ENCODE results near the gene PLXDC1. TPM values are rescaled to one million over a fixed set of nuclear protein-coding genes. Genes with fewer than 3 reads are reported as not detected.

The PLXDC1 gene
- total and polyA plus RNA-seq, 2 donors (not counting 1 experiment from before 2014, with no cell fraction given): 5.8 to 6.3 TPM

DNA sequence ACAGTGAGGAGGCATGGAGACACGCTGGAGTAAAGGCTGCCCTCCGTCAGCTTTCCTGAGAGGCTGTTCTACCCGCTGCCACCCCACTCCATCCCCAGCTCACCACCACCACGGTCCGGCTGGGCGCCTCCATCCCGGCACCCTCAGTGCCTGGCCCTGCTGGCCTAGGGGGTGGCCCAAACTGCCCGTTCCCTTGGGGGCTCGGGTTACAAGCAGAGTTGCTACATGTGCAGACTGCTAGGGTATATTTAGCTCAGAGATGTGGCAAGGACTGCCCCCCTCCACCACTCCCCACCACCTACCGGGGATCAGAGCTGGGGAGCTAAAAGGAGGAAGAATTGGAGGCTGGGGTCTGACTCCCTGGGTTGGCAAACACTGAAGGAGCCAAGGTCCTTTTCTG, 41.9 kb upstream of the PLXDC1 start:
- Histone ChIP-seq H3K9me3 (ENCODE audit: control insufficient read depth, insufficient read depth, low read depth, low read length) (no peaks in the 10 kb centered on the region), H3K4me1 (ENCODE audit: control insufficient read depth, extremely low read depth, insufficient read depth, low read length) (peaks cover 10% of the 10 kb centered on the region), H3K9ac (ENCODE audit: insufficient read depth, low read length) (no peak overlapping the region), H3K27me3 (ENCODE audit: control insufficient read depth, insufficient read depth, low read length) (no peaks in the 10 kb centered on the region), H3K4me2 (ENCODE audit: extremely low read depth, insufficient read depth, low read length) (no peak overlapping the region), H4K20me1 (ENCODE audit: control insufficient read depth, extremely low read depth, insufficient read depth, low read length) (no peaks in the 10 kb centered on the region), H3K4me3 (replicated peaks in 1 of 4; ENCODE audit: control extremely low read depth in 1 of 4, insufficient read depth in 1 of 4, low read depth in 3 of 4, low read length in 4 of 4) (no peak overlapping the region), H2AFZ (ENCODE audit: low read length) (no peak overlapping the region), H3K79me2 (ENCODE audit: control insufficient read depth, insufficient read depth, low read length) (peaks cover 14% of the 10 kb centered on the region), H3K36me3 (ENCODE audit: control insufficient read depth, insufficient read depth, low read length) (peaks cover 17% of the 10 kb centered on the region), H3K27ac (ENCODE audit: insufficient read depth, low read length) (no peak overlapping the region)
- no peak for DNase-seq (ENCODE audit: low read depth in 2 of 2)
- TF ChIP-seq EZH2 (IDR thresholded peaks at IDR 0.05; ENCODE audit: low read length, missing control alignments): no peak
- TF ChIP-seq, protein P1, sequence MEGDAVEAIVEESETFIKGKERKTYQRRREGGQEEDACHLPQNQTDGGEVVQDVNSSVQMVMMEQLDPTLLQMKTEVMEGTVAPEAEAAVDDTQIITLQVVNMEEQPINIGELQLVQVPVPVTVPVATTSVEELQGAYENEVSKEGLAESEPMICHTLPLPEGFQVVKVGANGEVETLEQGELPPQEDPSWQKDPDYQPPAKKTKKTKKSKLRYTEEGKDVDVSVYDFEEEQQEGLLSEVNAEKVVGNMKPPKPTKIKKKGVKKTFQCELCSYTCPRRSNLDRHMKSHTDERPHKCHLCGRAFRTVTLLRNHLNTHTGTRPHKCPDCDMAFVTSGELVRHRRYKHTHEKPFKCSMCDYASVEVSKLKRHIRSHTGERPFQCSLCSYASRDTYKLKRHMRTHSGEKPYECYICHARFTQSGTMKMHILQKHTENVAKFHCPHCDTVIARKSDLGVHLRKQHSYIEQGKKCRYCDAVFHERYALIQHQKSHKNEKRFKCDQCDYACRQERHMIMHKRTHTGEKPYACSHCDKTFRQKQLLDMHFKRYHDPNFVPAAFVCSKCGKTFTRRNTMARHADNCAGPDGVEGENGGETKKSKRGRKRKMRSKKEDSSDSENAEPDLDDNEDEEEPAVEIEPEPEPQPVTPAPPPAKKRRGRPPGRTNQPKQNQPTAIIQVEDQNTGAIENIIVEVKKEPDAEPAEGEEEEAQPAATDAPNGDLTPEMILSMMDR (conservative IDR thresholded peaks at IDR 0.05 in 1 of 2, IDR thresholded peaks at IDR 0.05 in 1 of 2; ENCODE audit: low read depth in 1 of 2, low read length in 2 of 2): no peak

DNA sequence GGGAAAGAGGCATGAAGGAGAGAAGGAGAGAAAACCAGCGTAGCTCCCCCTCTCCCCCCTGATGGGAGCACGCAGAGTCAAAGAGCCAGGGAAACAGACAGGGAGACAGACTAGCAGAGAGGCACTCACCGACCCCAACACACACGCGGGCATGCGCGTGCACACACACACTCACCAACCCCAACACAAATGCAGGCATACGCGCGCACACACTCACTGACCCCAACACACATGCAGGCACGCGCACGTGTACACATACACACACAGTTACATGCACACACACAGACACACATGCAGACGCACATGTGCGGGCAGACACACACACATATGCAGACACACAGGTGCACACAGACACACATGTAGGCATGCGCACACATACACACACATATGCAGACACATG, 41.5 kb upstream of the PLXDC1 start:
- Histone ChIP-seq H3K4me3 (replicated peaks in 1 of 4; ENCODE audit: control extremely low read depth in 1 of 4, insufficient read depth in 1 of 4, low read depth in 3 of 4, low read length in 4 of 4) (no peak overlapping the region), H3K4me1 (ENCODE audit: control insufficient read depth, extremely low read depth, insufficient read depth, low read length) (peaks cover 8% of the 10 kb centered on the region), H2AFZ (ENCODE audit: low read length) (no peak overlapping the region), H4K20me1 (ENCODE audit: control insufficient read depth, extremely low read depth, insufficient read depth, low read length) (no peaks in the 10 kb centered on the region), H3K9me3 (ENCODE audit: control insufficient read depth, insufficient read depth, low read depth, low read length) (no peaks in the 10 kb centered on the region), H3K79me2 (ENCODE audit: control insufficient read depth, insufficient read depth, low read length) (peaks cover 14% of the 10 kb centered on the region), H3K9ac (ENCODE audit: insufficient read depth, low read length) (no peak overlapping the region), H3K27me3 (ENCODE audit: control insufficient read depth, insufficient read depth, low read length) (no peaks in the 10 kb centered on the region), H3K4me2 (ENCODE audit: extremely low read depth, insufficient read depth, low read length) (no peak overlapping the region), H3K36me3 (ENCODE audit: control insufficient read depth, insufficient read depth, low read length) (peaks cover 17% of the 10 kb centered on the region), H3K27ac (ENCODE audit: insufficient read depth, low read length) (no peak overlapping the region)
- DNase-seq (ENCODE audit: low read depth in 2 of 2): no peak
- TF ChIP-seq EZH2 (IDR thresholded peaks at IDR 0.05; ENCODE audit: low read length, missing control alignments): no peak
- TF ChIP-seq, protein P1 (conservative IDR thresholded peaks at IDR 0.05 in 1 of 2, IDR thresholded peaks at IDR 0.05 in 1 of 2; ENCODE audit: low read depth in 1 of 2, low read length in 2 of 2): no peak

DNA sequence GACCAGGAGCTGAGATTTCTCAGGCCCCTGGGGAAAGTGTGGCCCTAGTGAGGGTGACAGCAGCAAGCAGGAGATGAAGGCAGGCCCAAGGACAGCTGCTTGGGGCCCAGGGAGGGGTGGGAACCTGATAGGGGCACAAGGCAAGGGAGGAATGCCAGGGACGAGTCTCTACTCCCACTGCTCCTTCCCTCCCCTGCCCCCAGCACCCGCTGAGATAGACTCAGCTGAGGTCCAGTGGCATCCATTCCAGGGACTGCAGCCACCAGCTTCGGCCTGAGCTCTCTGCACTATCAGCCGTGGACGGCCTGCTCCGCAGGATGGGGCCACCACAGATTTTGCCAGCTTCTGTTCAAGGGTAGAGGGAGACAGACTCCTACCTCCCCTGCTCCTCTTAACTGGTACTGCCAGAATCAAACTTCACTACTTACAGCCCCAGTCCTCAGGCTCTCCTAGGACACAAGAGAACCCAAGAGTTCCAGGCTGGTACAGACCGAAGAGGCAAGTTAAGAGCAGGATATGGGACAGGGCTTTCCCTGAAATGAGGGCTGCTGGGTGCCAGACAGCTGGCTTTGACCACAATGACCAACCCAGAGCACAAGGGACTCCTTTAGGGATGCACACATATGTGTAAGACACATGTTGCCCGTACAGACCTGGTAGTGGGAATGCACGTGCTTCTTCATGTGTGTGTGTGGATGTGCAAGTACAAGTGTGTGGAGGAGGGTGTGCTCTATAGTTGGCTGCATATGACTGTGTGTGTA, 40.5 kb upstream of the PLXDC1 start:
- Histone ChIP-seq H3K27me3 (ENCODE audit: control insufficient read depth, insufficient read depth, low read length) (no peaks in the 10 kb centered on the region), H3K4me2 (ENCODE audit: extremely low read depth, insufficient read depth, low read length) (no peak overlapping the region), H3K9me3 (ENCODE audit: control insufficient read depth, insufficient read depth, low read depth, low read length) (no peaks in the 10 kb centered on the region), H3K27ac (ENCODE audit: insufficient read depth, low read length) (no peak overlapping the region), H3K4me1 (ENCODE audit: control insufficient read depth, extremely low read depth, insufficient read depth, low read length) (peaks cover 6% of the 10 kb centered on the region), H3K9ac (ENCODE audit: insufficient read depth, low read length) (no peak overlapping the region), H3K79me2 (ENCODE audit: control insufficient read depth, insufficient read depth, low read length) (peaks cover 14% of the 10 kb centered on the region), H2AFZ (ENCODE audit: low read length) (no peak overlapping the region), H4K20me1 (ENCODE audit: control insufficient read depth, extremely low read depth, insufficient read depth, low read length) (no peaks in the 10 kb centered on the region), H3K4me3 (replicated peaks in 1 of 4; ENCODE audit: control extremely low read depth in 1 of 4, insufficient read depth in 1 of 4, low read depth in 3 of 4, low read length in 4 of 4) (no peak overlapping the region), H3K36me3 (ENCODE audit: control insufficient read depth, insufficient read depth, low read length) (peaks cover 21% of the 10 kb centered on the region)
- TF ChIP-seq, protein P1 (conservative IDR thresholded peaks at IDR 0.05 in 1 of 2, IDR thresholded peaks at IDR 0.05 in 1 of 2; ENCODE audit: low read depth in 1 of 2, low read length in 2 of 2): no peak
- TF ChIP-seq EZH2 (IDR thresholded peaks at IDR 0.05; ENCODE audit: low read length, missing control alignments): no peak
- no peak for DNase-seq (ENCODE audit: low read depth in 2 of 2)

Measured in fibroblast of lung (primary cell).